Effector memory CD8-positive, alpha-beta T cell (primary cell): ENCODE data around the gene RFX7.

Experiments
- ATAC-seq: fragments of 150-1000 bp; cut with Tn5 transposase; replicated peaks from 2 replicates; pipeline ENCODE4 v1.10.0; 2021; ENCODE audit warnings: mild to moderate bottlenecking, moderate library complexity
- DNase-seq, 3 experiments: peaks; one replicate each; pipeline ENCODE4 v3.0.0; 2021
- H3K27ac Mint-ChIP-seq, 2 donors: one replicate each; pipeline ENCODE4 v1.8.0; 2022; ENCODE audit warnings: mild to moderate bottlenecking in 2 of 2, mixed read lengths in 2 of 2, moderate library complexity in 2 of 2
- H3K27me3 Mint-ChIP-seq, 2 donors: one replicate each; pipeline ENCODE4 v1.8.0; 2022; ENCODE audit warnings: mixed read lengths in 2 of 2
- H3K36me3 Mint-ChIP-seq: one replicate; pipeline ENCODE4 v1.8.0; 2022; ENCODE audit warnings: mild to moderate bottlenecking, moderate library complexity, mixed read lengths; ENCODE audit not compliant: insufficient read depth
- H3K4me1 Mint-ChIP-seq, 2 donors: one replicate each; pipeline ENCODE4 v1.8.0; 2022; ENCODE audit warnings: low read depth in 2 of 2, mixed read lengths in 2 of 2
- H3K4me3 Mint-ChIP-seq, 2 donors: one replicate each; pipeline ENCODE4 v1.8.0; 2022; ENCODE audit warnings: mild to moderate bottlenecking in 2 of 2, mixed read lengths in 2 of 2, moderate library complexity in 2 of 2
- H3K9me3 Mint-ChIP-seq, 2 donors: one replicate each; pipeline ENCODE4 v1.8.0; 2022; ENCODE audit warnings: mixed read lengths in 2 of 2

The RFX7 gene

DNA sequence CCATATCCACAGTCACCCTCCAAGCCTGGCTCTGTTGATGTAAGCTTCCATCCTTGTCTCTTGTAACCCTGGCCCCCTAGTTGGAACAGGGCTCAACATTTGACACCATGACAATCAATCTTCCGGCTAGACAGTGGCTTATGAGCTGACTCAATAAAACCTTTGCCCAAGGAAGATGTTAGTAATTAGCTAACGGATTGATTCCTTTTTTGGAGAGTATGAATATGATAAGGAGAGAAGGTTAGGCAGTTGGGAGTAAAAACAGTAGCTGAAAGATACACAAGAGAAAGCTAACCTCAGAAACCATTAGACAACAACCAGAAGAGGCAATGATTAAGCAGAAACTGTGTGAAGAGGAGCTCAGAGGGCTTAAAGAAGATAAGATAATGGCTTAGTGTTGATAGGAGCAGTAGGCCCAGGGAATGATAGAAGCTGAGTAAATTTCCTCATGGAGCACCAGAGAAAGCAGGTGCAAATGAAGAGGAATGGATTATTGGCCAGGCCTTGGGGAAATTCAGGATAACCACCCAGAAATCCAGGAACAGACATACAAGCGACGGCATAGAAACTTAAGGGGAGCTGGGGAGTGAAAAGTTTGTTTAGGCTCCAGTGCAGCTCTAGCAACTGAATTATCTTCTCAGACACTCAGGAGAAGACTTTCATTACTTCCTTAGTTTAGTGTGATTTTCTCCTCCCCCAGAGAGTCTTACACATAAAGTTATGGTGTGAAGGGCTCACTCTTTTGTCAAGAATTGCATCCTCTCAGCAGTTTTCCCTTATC is 7.8 kb upstream of the RFX7 start:
- H3K4me1 Mint-ChIP-seq: no peaks in the 10 kb centered on the region
- no peak overlapping the region for H3K27ac Mint-ChIP-seq

GRCh38 chr15:56250626-56251025 is 6.9 kb upstream of the RFX7 start:
- no peak overlapping the region for H3K4me3 Mint-ChIP-seq
- DNase-seq: no peak
- H3K27ac Mint-ChIP-seq: no peak overlapping the region
- no peaks in the 10 kb centered on the region for H3K9me3 Mint-ChIP-seq
- peaks cover 6 to 7% of the 10 kb centered on the region in 2 donors for H3K4me1 Mint-ChIP-seq
- peaks cover 4% of the 10 kb centered on the region for H3K36me3 Mint-ChIP-seq
- no peak for ATAC-seq
- peaks cover 18 to 29% of the 10 kb centered on the region in 2 donors for H3K27me3 Mint-ChIP-seq

More for the DNA sequence above, 7.8 kb upstream of the RFX7 start:
- no peaks in the 10 kb centered on the region for H3K9me3 Mint-ChIP-seq
- peaks cover 18 to 37% of the 10 kb centered on the region in 2 donors for H3K27me3 Mint-ChIP-seq
- DNase-seq (no peak), ATAC-seq (no peak)
- no peaks in the 10 kb centered on the region for H3K36me3 Mint-ChIP-seq
- no peak overlapping the region for H3K4me3 Mint-ChIP-seq

- peaks cover 14 to 18% of the 10 kb centered on the region in 2 donors for H3K4me1 Mint-ChIP-seq
These were observed 5.4 kb upstream of the RFX7 start for GRCh38 chr15:56249092-56249491.

DNA sequence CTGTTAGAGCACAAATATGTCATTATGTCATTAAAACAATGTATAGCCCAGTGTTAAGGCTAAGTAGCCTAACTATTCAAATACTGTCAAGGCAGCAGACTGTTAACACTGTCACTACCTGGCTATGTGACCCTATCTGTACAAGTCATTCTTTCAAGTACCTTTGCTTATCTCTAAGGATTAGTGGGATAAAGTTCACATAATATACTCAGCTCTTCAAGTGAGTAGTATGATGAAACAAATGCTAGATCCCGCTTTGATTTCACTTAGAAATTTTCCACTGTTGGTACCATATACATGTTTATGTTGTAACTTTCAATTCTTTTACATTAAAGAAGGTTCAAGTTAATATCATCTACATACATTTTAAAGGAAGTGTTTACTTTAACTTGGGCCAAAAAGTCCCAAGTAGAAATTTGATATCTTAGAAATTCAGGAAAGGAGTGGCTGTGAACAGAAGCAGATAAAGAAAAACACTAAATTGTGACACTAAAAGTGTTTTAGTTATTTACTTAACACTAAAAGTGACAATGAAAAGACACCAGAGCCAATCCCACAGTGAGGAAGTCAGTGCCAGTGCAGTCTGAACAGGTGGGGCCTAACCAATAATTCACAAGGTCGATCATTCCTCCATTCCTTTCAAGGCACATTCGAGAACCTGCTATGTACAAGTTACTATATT is 4.8 kb upstream of the RFX7 start:
- no peak overlapping the region for H3K27ac Mint-ChIP-seq
- H3K36me3 Mint-ChIP-seq: peaks cover 12% of the 10 kb centered on the region

More at GRCh38 chr15:56249092-56249491, 5.4 kb upstream of the RFX7 start:
- no peak overlapping the region for H3K4me3 Mint-ChIP-seq
- H3K36me3 Mint-ChIP-seq: peaks cover 12% of the 10 kb centered on the region
- H3K9me3 Mint-ChIP-seq: no peaks in the 10 kb centered on the region
- H3K27ac Mint-ChIP-seq: no peak overlapping the region
- ATAC-seq (no peak), DNase-seq (no peak)
- peaks cover 15 to 19% of the 10 kb centered on the region in 2 donors for H3K27me3 Mint-ChIP-seq

DNA sequence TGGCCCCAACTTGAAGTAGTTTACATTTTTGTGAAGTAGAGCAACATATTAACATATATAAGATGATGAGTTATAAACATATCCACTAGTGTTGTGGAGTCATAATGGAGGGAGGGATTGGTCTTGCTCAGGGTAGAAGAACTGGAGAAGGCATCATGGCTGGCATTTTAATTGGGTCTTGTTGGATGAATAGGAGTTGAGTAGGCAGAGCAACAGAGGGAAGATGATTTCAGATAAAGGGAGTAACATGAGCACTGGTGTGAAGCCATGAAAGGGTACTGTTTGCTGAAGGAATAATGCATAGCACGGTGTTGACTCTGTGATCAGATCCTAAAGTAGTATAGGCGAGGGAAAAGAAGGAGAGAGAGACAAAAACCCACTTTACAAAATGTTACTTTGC is 3.6 kb upstream of the RFX7 start:
- peaks cover 17 to 19% of the 10 kb centered on the region in 2 donors for H3K4me1 Mint-ChIP-seq
- ATAC-seq (no peak), DNase-seq (no peak)
- peaks cover 21% of the 10 kb centered on the region for H3K36me3 Mint-ChIP-seq
- no peaks in the 10 kb centered on the region for H3K9me3 Mint-ChIP-seq
- no peak overlapping the region for H3K27ac Mint-ChIP-seq
- peaks cover 0 to 6% of the 10 kb centered on the region in 2 donors for H3K27me3 Mint-ChIP-seq
- H3K4me3 Mint-ChIP-seq: no peak overlapping the region

More for the DNA sequence above, 4.8 kb upstream of the RFX7 start:
- Mint-ChIP-seq H3K27me3 (peaks cover 9 to 13% of the 10 kb centered on the region in 2 donors), H3K4me1 (peaks cover 14 to 19% of the 10 kb centered on the region in 2 donors), H3K9me3 (no peaks in the 10 kb centered on the region), H3K4me3 (no peak overlapping the region)
- ATAC-seq: no peak
- DNase-seq: no peak

GRCh38 chr15:56245871-56246814 is 2.5 kb upstream of the RFX7 start:
- peak; percentile 70 for ATAC-seq
- Mint-ChIP-seq H3K9me3 (no peaks in the 10 kb centered on the region), H3K4me3 (peak overlapping the region; percentile 81 to 90), H3K27me3 (peaks cover 0 to 6% of the 10 kb centered on the region in 2 donors), H3K27ac (peak overlapping the region; percentile 88 to 90), H3K36me3 (peaks cover 21% of the 10 kb centered on the region), H3K4me1 (peaks cover 19 to 24% of the 10 kb centered on the region in 2 donors)
- DNase-seq: peak; percentile 79 to 83 (median 83)

DNA sequence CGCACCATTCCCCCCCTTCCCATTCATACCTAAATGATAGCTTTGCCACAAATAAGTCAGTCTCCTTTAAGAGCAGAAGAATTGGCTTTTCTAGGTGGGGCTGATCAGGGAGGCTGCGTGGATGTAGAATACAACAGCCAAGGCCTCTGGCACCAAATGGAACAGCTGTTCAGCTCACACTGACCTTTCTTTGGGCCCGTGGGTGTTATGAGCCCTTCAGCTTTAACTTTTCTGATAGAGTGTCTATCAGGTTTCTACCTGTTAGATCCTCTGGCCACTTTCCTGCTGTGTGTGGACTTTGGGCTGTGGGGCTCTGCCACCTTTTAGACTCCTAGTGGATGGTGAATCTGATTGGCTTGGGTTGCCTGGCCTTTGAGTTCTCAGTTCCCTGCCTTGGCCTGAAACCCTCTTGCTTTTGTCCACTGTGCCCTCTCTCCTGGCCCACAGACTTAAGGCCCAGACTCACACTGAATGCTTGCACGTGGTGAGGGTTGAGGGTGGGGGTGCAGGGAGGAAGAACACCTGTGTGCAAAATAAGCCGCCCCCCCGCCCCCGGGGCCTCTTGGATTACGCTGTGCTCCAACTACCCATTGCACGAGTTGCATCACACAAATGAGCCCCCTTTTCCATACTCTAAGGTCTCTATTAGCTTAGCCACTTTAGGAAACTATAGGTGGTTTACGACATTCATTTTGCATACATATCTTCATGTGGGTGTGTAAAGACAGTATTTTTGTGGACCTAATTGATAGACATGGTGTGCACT is 1.3 kb upstream of the RFX7 start:
- H3K9me3 Mint-ChIP-seq: no peaks in the 10 kb centered on the region
- peak in 2 of 3 experiments; percentile 1 to 9 for DNase-seq
- peaks cover 19 to 24% of the 10 kb centered on the region in 2 donors for H3K4me1 Mint-ChIP-seq
- peak overlapping the region; percentile 88 to 90 for H3K27ac Mint-ChIP-seq
- H3K4me3 Mint-ChIP-seq: peak overlapping the region; percentile 81 to 90
- H3K36me3 Mint-ChIP-seq: peaks cover 21% of the 10 kb centered on the region
- peaks cover 0 to 2% of the 10 kb centered on the region in 2 donors for H3K27me3 Mint-ChIP-seq
- ATAC-seq: no peak

DNA sequence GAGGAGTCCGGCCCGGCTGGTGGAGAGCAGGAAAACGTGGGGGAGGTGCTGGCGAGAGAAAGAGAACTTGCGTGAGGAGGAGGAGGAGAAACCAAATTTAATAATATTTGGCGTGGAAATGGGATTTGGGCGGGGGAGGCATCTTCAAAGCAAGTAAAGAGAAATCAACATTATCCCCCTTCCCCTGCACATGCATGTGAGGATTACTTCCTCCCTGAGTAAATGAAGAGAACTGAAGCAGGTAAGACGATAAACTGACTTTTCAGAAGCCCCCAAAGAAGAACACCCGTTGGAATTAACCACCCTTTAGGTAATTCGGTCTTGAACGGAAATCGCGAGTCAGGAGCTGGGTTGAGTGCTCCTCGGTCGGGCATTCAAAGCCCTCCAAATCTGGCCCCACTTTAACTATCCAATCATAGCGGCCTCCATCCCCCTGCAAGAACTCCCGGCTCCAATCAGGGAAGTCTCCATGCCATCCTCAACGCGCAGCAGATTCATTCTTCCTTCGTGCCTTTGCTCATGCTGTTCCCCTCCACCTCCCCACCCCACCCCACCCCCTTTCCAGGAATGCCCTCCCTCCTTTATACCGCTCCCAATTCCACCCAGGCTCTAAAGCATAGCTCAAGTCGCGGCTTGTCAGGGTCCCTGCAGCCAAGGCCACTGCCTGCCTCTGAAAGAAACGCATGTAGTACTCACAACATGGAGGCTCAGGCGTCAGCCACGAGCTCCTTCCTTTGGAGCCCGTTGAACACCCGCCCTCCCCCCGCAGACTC is 545 bp upstream of the RFX7 start:
- H3K4me3 Mint-ChIP-seq: peak overlapping the region; percentile 81 to 90
- peaks cover 21% of the 10 kb centered on the region for H3K36me3 Mint-ChIP-seq
- no peaks in the 10 kb centered on the region for H3K27me3 Mint-ChIP-seq
- peak overlapping the region; percentile 88 to 90 for H3K27ac Mint-ChIP-seq
- no peaks in the 10 kb centered on the region for H3K9me3 Mint-ChIP-seq
- no peak for ATAC-seq
- H3K4me1 Mint-ChIP-seq: peaks cover 22 to 24% of the 10 kb centered on the region in 2 donors
- peak in 1 of 3 experiments; percentile 12 for DNase-seq

DNA sequence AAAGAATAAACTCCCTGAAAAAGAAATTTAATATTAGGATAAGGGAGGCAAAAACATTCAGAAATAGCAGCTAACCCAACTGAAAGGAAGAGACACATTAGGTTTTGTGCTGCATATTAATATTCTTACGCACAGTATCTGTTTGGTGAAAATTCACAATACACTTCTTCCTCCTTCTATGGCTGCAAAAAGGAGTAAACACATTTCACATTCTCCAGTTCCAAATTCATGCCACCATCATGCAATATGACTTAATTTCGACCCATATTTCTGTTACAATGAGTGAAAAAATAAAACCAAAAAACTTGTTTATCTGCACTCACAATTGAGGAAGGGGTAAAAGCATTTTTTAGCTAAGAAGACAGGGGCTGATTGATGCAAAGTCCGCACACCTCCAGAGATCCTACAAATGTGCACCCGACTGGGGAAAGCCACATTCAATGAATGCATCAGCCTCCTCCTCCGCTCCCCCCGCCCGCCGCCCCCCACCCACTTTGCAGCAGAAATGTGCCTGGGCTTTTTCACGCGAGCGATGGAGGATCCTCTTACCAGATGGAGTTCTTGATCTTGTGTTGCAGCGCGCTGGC is 1.0 kb downstream of the RFX7 start:
- no peak for DNase-seq
- Mint-ChIP-seq H3K9me3 (no peaks in the 10 kb centered on the region), H3K27ac (peak overlapping the region; percentile 77 to 90), H3K4me1 (peaks cover 22 to 24% of the 10 kb centered on the region in 2 donors), H3K4me3 (peak overlapping the region; percentile 81 to 90), H3K27me3 (no peaks in the 10 kb centered on the region), H3K36me3 (peaks cover 21% of the 10 kb centered on the region)
- no peak for ATAC-seq

- H3K4me3 Mint-ChIP-seq: peak overlapping the region; percentile 81 to 90
- peaks cover 29 to 34% of the 10 kb centered on the region in 2 donors for H3K4me1 Mint-ChIP-seq
- no peak for ATAC-seq
- no peak for DNase-seq
- H3K36me3 Mint-ChIP-seq: peaks cover 21% of the 10 kb centered on the region
- H3K27me3 Mint-ChIP-seq: no peaks in the 10 kb centered on the region
- H3K9me3 Mint-ChIP-seq: no peaks in the 10 kb centered on the region
- peak overlapping the region; percentile 63 to 73 for H3K27ac Mint-ChIP-seq
These were observed 2.1 kb downstream of the RFX7 start for GRCh38 chr15:56241374-56242105.

DNA sequence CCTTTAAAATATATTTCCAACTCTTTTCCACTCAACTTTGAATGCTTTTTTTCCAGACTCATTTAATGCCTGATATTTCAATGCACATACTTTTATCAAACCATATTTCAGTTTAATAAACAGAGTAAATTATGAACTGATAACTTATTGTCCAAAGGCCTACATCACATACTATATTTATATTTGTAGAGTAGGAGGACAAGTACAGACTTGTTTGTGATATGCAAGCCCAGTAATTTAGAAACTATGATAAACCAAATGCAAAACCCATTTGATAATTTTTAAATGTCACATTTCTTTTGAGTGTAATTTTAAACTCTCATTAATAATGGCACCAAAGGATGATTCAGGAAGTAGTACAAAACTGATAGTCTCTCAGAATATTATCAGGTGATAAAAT is 3.3 kb downstream of the RFX7 start:
- Mint-ChIP-seq H3K36me3 (peaks cover 17% of the 10 kb centered on the region), H3K4me3 (no peak overlapping the region), H3K4me1 (peaks cover 21 to 33% of the 10 kb centered on the region in 2 donors), H3K9me3 (no peaks in the 10 kb centered on the region), H3K27me3 (no peaks in the 10 kb centered on the region), H3K27ac (peak overlapping the region in 1 of 2 donors; percentile 23)
- ATAC-seq (no peak), DNase-seq (no peak)
